ENCODE data around the gene PALLD. TPM values are rescaled to one million over a fixed set of nuclear protein-coding genes. Genes with fewer than 3 reads are reported as not detected.

Gene PALLD
- total and polyA plus RNA-seq, 2 of the 13 experiments (the other 11 are each of a cell fraction or from before 2014, with no cell fraction given), result 0.50 to 1.5 TPM

DNA sequence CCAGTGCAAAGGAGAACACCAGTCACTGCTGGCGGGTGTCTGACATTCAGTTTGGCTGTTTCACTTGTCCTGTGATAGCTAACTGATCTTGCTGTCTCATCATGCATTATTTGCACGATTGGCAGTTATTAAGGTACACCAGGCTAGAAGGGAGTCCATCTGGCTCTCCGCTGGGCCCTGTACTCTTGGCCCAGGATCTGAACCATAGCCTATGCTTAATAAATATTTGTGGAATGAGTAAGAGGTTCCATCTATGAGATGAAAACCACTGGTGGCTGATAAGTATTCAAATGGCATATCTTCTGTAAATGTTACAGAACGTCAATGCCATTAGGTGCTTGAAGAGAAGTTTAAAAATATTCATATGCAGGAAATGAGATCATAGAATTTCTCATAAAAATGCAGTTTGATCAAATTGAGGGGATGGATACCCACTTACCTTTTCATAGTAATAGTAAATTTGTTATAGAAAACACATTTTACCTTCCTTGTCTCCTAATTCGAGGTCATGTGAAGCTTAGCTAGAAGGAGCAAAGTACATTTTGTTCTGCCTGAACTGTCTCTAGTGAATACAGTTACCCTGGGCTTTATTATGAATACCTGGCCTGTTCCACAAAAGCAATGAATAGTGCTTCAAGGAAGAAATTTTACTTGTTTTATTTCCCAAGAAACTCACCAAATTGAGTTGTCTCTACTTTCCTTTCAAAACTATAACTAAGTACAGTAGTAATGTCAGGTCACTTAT lies 299.7 kb downstream of the PALLD start:
- DNase-seq (ENCODE audit: low spot score) (peak; percentile 80), ATAC-seq (peak; percentile 92), FAIRE-seq (no peak)
- Histone ChIP-seq H3K27ac (ENCODE audit: extremely low read length, insufficient read depth, low read length) (no peak overlapping the region), H3K9me3 (ENCODE audit: low read length) (no peaks in the 10 kb centered on the region), H3K36me3 (replicated peaks in 1 of 2; ENCODE audit: control insufficient read depth in 1 of 2, insufficient read depth in 2 of 2, low read length in 2 of 2) (no peaks in the 10 kb centered on the region), H4K20me1 (ENCODE audit: insufficient read depth, low read length) (no peaks in the 10 kb centered on the region), H3K9ac (ENCODE audit: insufficient read depth, low read depth, low read length) (no peak overlapping the region), H2AFZ (ENCODE audit: low read length) (no peak overlapping the region), H3K27me3 (ENCODE audit: control insufficient read depth in 1 of 2, insufficient read depth in 2 of 2, low read length in 2 of 2) (no peaks in the 10 kb centered on the region), H3K79me2 (ENCODE audit: insufficient read depth, low read length) (no peaks in the 10 kb centered on the region), H3K4me2 (ENCODE audit: low read depth, low read length) (peak overlapping the region; percentile 38), H3K4me3 (replicated peaks in 1 of 3; ENCODE audit: insufficient read depth in 1 of 3, low read depth in 2 of 3, low read length in 3 of 3) (no peak overlapping the region; a peak in 1 of 6 replicates), H3K4me1 (ENCODE audit: insufficient read depth, low read length) (peaks cover 26% of the 10 kb centered on the region)
- ChIA-PET CTCF (ENCODE audit: low intra/inter-chr PET ratio, low total read pairs) (no interaction called here), POLR2A (no interaction called here)
- in situ Hi-C loops (cut with HindIII; ENCODE audit: extremely low pct_ligation_motif_present, low pct_unique_long_range_greater_than_20kb), result no loop called here
- BruUV-seq (replicated peaks), result no TSS peak
- WGBS (ENCODE audit: low lambda C conversion rate), result 4% methylated on average over 5 of the region's 5 CpGs
- intact Hi-C loops (cut with micrococcal nuclease; ENCODE audit: unreplicated experiment), result loop anchor here (10.0 kb wide), 1 partner anchor 62 kb away; no protein-coding TSS in a partner anchor
- peak; percentile 89 for TF ChIP-seq FOSL2 (CRISPR knock-in tag; IDR thresholded peaks at IDR 0.05)
- no peak for TF ChIP-seq FOXA1 (IDR thresholded peaks at IDR 0.05)
- TF ChIP-seq FOXA1 (CRISPR knock-in tag; IDR thresholded peaks at IDR 0.05), result 0 out of 2 replicates have a peak, but pooled peaks have one; percentile 7
- peak; percentile 63 to 72; a peak in 3 of 4 replicates for TF ChIP-seq MAFK (conservative IDR thresholded peaks at IDR 0.05 in 1 of 2, IDR thresholded peaks at IDR 0.05 in 1 of 2; ENCODE audit: low read length in 2 of 2)
- TF ChIP-seq SP140L (CRISPR knock-in tag; IDR thresholded peaks at IDR 0.05; ENCODE audit: borderline replicate concordance), result no peak
- TF ChIP-seq, protein P1, sequence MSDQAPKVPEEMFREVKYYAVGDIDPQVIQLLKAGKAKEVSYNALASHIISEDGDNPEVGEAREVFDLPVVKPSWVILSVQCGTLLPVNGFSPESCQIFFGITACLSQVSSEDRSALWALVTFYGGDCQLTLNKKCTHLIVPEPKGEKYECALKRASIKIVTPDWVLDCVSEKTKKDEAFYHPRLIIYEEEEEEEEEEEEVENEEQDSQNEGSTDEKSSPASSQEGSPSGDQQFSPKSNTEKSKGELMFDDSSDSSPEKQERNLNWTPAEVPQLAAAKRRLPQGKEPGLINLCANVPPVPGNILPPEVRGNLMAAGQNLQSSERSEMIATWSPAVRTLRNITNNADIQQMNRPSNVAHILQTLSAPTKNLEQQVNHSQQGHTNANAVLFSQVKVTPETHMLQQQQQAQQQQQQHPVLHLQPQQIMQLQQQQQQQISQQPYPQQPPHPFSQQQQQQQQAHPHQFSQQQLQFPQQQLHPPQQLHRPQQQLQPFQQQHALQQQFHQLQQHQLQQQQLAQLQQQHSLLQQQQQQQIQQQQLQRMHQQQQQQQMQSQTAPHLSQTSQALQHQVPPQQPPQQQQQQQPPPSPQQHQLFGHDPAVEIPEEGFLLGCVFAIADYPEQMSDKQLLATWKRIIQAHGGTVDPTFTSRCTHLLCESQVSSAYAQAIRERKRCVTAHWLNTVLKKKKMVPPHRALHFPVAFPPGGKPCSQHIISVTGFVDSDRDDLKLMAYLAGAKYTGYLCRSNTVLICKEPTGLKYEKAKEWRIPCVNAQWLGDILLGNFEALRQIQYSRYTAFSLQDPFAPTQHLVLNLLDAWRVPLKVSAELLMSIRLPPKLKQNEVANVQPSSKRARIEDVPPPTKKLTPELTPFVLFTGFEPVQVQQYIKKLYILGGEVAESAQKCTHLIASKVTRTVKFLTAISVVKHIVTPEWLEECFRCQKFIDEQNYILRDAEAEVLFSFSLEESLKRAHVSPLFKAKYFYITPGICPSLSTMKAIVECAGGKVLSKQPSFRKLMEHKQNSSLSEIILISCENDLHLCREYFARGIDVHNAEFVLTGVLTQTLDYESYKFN (CRISPR knock-in tag; conservative IDR thresholded peaks at IDR 0.05), result peak; percentile 43
- TF ChIP-seq ZBTB20 (CRISPR knock-in tag; IDR thresholded peaks at IDR 0.05; ENCODE audit: borderline replicate concordance, low read depth), result peak; percentile 47; the same call in 1 of the 2 replicates
- 0 out of 2 replicates have a peak, but pooled peaks have one; percentile 21 for TF ChIP-seq PHF21A (CRISPR knock-in tag; IDR thresholded peaks at IDR 0.05)
- TF ChIP-seq CREM (IDR thresholded peaks at IDR 0.05), result no peak
- TF ChIP-seq CREM (CRISPR knock-in tag; IDR thresholded peaks at IDR 0.05), result no peak
- TF ChIP-seq ZNF564 (CRISPR knock-in tag; IDR thresholded peaks at IDR 0.05), result no peak
- 0 out of 2 replicates have a peak, but pooled peaks have one; percentile 57 for TF ChIP-seq FOSL1 (CRISPR knock-in tag; IDR thresholded peaks at IDR 0.05; ENCODE audit: borderline replicate concordance)
- TF ChIP-seq, protein P2, sequence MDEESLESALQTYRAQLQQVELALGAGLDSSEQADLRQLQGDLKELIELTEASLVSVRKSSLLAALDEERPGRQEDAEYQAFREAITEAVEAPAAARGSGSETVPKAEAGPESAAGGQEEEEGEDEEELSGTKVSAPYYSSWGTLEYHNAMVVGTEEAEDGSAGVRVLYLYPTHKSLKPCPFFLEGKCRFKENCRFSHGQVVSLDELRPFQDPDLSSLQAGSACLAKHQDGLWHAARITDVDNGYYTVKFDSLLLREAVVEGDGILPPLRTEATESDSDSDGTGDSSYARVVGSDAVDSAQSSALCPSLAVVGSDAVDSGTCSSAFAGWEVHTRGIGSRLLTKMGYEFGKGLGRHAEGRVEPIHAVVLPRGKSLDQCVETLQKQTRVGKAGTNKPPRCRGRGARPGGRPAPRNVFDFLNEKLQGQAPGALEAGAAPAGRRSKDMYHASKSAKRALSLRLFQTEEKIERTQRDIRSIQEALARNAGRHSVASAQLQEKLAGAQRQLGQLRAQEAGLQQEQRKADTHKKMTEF (CRISPR knock-in tag; IDR thresholded peaks at IDR 0.05), result peak; percentile 20; the same call in 1 of the 2 replicates
- 0 out of 2 replicates have a peak, but pooled peaks have one; percentile 23 for TF ChIP-seq FOXA3 (CRISPR knock-in tag; IDR thresholded peaks at IDR 0.05)
- TF ChIP-seq MAFF (IDR thresholded peaks at IDR 0.05; ENCODE audit: low read depth, low read length), result peak; percentile 63
- TF ChIP-seq TCF7 (IDR thresholded peaks at IDR 0.05; ENCODE audit: low read depth), result peak; percentile 27; the same call in 1 of the 2 replicates
- TF ChIP-seq SALL1 (CRISPR knock-in tag; IDR thresholded peaks at IDR 0.05), result peak; percentile 19; the same call in 1 of the 2 replicates
